A673 (cell line): ENCODE measurements around the gene CLTCL1. TPM values are rescaled to one million over a fixed set of nuclear protein-coding genes. Genes with fewer than 3 reads are reported as not detected.

Experiments used
- BruUV-seq: library from RNA; stranded (reverse); fragments of 400-500 nt; replicated peaks from 2 replicates; lab custom pipeline; 2021; lab: Mats Ljungman, UMichigan
- CTCF ChIA-PET: fragments of 300-600 bp; sonication (Branson Sonifier 250); formaldehyde crosslinking; loops from one replicate; lab custom pipeline; 2022; ENCODE audit warnings: antibody characterized with exemption; lab: Charles Lee
- POLR2A ChIA-PET: fragments of 300-600 bp; sonication (Branson Sonifier 250); formaldehyde crosslinking; loops from one replicate; lab custom pipeline; 2022; ENCODE audit warnings: antibody characterized with exemption; ENCODE audit not compliant: low non-redundant PET; lab: Charles Lee
- DNase-seq: peaks from one replicate; pipeline ENCODE4 v3.0.0-alpha.2; 2015; ENCODE audit warnings: low spot score
- H3K27ac ChIP-seq: fragments of 200-600 bp; sonication (generic); 2 replicates; pipeline ENCODE4 v1.5.1; 2016; ENCODE audit warnings: mixed run types, low read depth, mild to moderate bottlenecking, mixed read lengths, antibody characterized with exemption, low read length; ENCODE audit not compliant: poor library complexity, severe bottlenecking
- H3K27me3 ChIP-seq: fragments of 200-600 bp; sonication (generic); replicated peaks from 2 replicates; pipeline ENCODE4 v1.6.1; 2017; ENCODE audit warnings: mixed run types, low read depth, mild to moderate bottlenecking, mixed read lengths, antibody characterized with exemption, low read length; ENCODE audit not compliant: insufficient read depth, poor library complexity
- H3K36me3 ChIP-seq: fragments of 200-600 bp; sonication (generic); 2 replicates; pipeline ENCODE4 v1.6.1; 2016; ENCODE audit warnings: mixed run types, mild to moderate bottlenecking, mixed read lengths, antibody characterized with exemption, low read length; ENCODE audit not compliant: insufficient read depth, poor library complexity, severe bottlenecking
- H3K4me1 ChIP-seq: fragments of 200-600 bp; sonication (generic); 2 replicates; pipeline ENCODE4 v1.6.1; 2017; ENCODE audit warnings: mixed run types, mild to moderate bottlenecking, mixed read lengths, antibody characterized with exemption, low read length; ENCODE audit not compliant: insufficient read depth, poor library complexity, severe bottlenecking
- H3K4me3 ChIP-seq: fragments of 200-600 bp; sonication (generic); 2 replicates; pipeline ENCODE4 v1.5.1; 2016; ENCODE audit warnings: low read depth, mixed run types, mild to moderate bottlenecking, mixed read lengths, low read length; ENCODE audit not compliant: poor library complexity, severe bottlenecking
- H3K9me3 ChIP-seq: fragments of 200-600 bp; sonication (generic); 2 replicates; pipeline ENCODE4 v1.6.1; 2016; ENCODE audit warnings: mixed run types, low read depth, mild to moderate bottlenecking, mixed read lengths, antibody characterized with exemption, low read length; ENCODE audit not compliant: poor library complexity, severe bottlenecking
- CTCF ChIP-seq: fragments of 300-800, 200-600 bp; sonication (generic); conservative IDR thresholded peaks from 2 replicates; pipeline ENCODE4 v1.5.1; 2017; ENCODE audit warnings: low read depth, mild to moderate bottlenecking, antibody characterized with exemption, low read length, moderate library complexity, mixed read lengths
- EZH2 ChIP-seq: fragments of 200-600 bp; sonication (generic); IDR thresholded peaks from 2 replicates; pipeline ENCODE4 v1.6.1; 2017; ENCODE audit warnings: borderline replicate concordance, low read depth, mild to moderate bottlenecking, mixed read lengths, antibody characterized with exemption, low read length; ENCODE audit not compliant: poor library complexity, severe bottlenecking
- intact Hi-C: fragments of 100-400 bp; cut with micrococcal nuclease; formaldehyde crosslinking; loops from one replicate; pipeline ENCODE4 v1.10.0; 2022; ENCODE audit not compliant: unreplicated experiment
- total RNA-seq: library from RNA; stranded (reverse); gene quantifications from 2 replicates; pipeline ENCODE4 v1.2.3, GENCODE V29; 2021

Gene CLTCL1
- total RNA-seq, 1 experiment from 2014 or later: 7.5 TPM

GRCh38 chr22:19304547-19304946, 13.0 kb upstream of the CLTCL1 start:
- intact Hi-C loops: no loop called here

DNA sequence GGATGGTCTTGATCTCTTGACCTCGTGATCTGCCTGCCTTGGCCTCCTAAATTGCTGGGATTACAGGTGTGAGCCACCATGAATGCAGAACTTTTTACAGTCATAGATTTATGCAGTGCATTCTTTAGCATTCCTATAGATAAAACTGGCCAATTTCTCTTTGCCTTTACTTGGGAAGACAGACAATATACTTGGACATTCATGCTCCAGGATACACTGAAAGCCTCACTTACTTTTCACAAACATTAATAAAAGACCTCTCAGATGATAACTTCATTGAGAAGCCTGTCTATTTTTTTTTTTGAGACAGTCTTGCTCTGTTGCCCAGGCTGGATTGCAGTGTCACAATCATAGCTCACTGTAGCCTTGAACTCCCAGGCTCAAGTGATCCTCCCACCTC, 12.3 kb upstream of the CLTCL1 start:
- ChIA-PET CTCF (interaction anchor here (0.6 kb wide), 1 partner anchor 290 kb away, joined by 3 read pairs; no protein-coding TSS in a partner anchor), POLR2A (no interaction called here)
- Histone ChIP-seq H3K4me1 (no peaks in the 10 kb centered on the region), H3K9me3 (no peaks in the 10 kb centered on the region), H3K27me3 (no peaks in the 10 kb centered on the region), H3K27ac (no peak overlapping the region), H3K4me3 (no peak overlapping the region), H3K36me3 (no peaks in the 10 kb centered on the region)
- TF ChIP-seq EZH2: no peak
- no peak for TF ChIP-seq CTCF
- intact Hi-C loops: no loop called here
- BruUV-seq: no TSS peak
- DNase-seq: no peak

More at GRCh38 chr22:19304547-19304946, 13.0 kb upstream of the CLTCL1 start:
- TF ChIP-seq CTCF: no peak
- TF ChIP-seq EZH2: no peak
- ChIA-PET CTCF (no interaction called here), POLR2A (no interaction called here)
- DNase-seq: no peak
- no peak overlapping the region for H3K27ac ChIP-seq
- H3K4me1 ChIP-seq: no peaks in the 10 kb centered on the region
- no peak overlapping the region for H3K4me3 ChIP-seq
- H3K27me3 ChIP-seq: no peaks in the 10 kb centered on the region
- no TSS peak for BruUV-seq
- no peaks in the 10 kb centered on the region for H3K36me3 ChIP-seq
- H3K9me3 ChIP-seq: no peaks in the 10 kb centered on the region

- no peak for DNase-seq
- H3K36me3 ChIP-seq: no peaks in the 10 kb centered on the region
- ChIA-PET CTCF (no interaction called here), POLR2A (no interaction called here)
- H3K4me1 ChIP-seq: peaks cover 8% of the 10 kb centered on the region
- no peak overlapping the region for H3K27ac ChIP-seq
- no TSS peak for BruUV-seq
- H3K27me3 ChIP-seq: no peaks in the 10 kb centered on the region
- intact Hi-C loops: loop anchor here (5.0 kb wide), 1 partner anchor 337 kb away; no protein-coding TSS in a partner anchor
- TF ChIP-seq EZH2 (no peak), CTCF (no peak)
- H3K4me3 ChIP-seq: no peak overlapping the region
- no peaks in the 10 kb centered on the region for H3K9me3 ChIP-seq
Measured at GRCh38 chr22:19295733-19296132, 4.2 kb upstream of the CLTCL1 start.
